Measurements from ENCODE around the gene QPCT. TPM values are rescaled to one million over a fixed set of nuclear protein-coding genes. Genes with fewer than 3 reads are reported as not detected.

QPCT gene
- total RNA-seq, 2 experiments from 2014 or later, result 0.42 TPM; not detected in 1

DNA sequence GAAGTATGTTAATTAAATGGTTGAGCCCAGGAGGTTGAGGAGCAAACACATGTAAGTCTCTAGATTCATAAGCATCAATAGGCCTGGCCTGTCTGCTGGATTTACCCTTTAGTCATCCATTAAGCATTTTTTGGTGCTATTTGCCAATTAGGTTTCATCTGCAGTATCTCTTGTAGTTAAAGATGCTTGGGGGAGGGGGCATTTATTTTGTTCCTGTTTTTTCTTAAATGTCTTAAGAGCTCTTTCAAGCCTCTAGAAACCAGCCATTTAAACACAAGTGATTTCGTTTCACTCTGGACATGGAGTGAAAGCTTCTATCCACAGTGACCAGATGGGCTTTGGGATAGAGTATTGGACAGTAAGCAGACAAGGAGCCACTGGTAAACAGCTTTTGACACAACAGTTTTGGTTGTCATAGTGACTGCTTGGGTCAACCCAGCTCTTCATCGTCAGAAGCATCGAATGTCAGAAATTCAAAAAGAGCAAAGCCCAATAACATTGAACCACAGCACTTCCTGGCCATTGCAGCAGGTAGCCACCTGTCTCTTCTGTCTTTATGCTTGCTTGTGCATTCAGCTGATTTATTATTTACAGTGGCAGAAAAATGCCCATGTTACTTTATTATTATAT lies 4.9 kb downstream of the QPCT start:
- peaks cover 3% of the 10 kb centered on the region for H3K4me1 Mint-ChIP-seq (ENCODE audit: low read depth)
- no peak overlapping the region for H3K4me3 Mint-ChIP-seq
- no peak for DNase-seq
- CTCF ChIA-PET, result interaction anchor here (0.6 to 1.3 kb wide), 2 partner anchors 41 to 47 kb away, joined by 3 to 4 read pairs; no protein-coding TSS in a partner anchor
- H3K27ac Mint-ChIP-seq, result no peak overlapping the region
- no peaks in the 10 kb centered on the region for H3K36me3 Mint-ChIP-seq (ENCODE audit: low read depth)
- peaks cover 32% of the 10 kb centered on the region for H3K27me3 Mint-ChIP-seq (ENCODE audit: low read depth)
- H3K9me3 Mint-ChIP-seq, result no peaks in the 10 kb centered on the region
- intact Hi-C loops (cut with micrococcal nuclease), result no loop called here

DNA sequence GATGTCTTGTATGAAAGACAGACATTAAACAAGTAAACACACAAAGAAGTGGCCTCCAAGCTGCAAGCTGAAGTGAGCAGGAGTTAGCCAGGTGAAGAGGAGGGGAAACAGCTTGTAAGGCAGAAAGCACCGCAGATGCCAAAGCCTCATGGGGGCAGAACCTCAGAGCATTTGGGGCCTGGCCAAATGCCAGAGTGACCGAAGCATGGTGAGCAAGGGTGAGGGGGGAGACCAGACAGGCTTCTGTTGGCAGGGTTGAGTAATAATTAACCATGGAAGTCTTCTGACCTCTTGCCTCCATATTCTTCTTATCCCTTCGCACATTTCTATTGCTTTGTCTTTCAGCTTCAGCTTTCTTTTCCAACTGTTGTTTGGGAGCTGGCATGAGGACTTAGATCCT lies 5.6 kb downstream of the QPCT start:
- CTCF ChIA-PET, result interaction anchor here (1.3 kb wide), 1 partner anchor 46 kb away, joined by 4 read pairs; no protein-coding TSS in a partner anchor
- intact Hi-C loops (cut with micrococcal nuclease), result no loop called here
- H3K27me3 Mint-ChIP-seq (ENCODE audit: low read depth), result peaks cover 36% of the 10 kb centered on the region

DNA sequence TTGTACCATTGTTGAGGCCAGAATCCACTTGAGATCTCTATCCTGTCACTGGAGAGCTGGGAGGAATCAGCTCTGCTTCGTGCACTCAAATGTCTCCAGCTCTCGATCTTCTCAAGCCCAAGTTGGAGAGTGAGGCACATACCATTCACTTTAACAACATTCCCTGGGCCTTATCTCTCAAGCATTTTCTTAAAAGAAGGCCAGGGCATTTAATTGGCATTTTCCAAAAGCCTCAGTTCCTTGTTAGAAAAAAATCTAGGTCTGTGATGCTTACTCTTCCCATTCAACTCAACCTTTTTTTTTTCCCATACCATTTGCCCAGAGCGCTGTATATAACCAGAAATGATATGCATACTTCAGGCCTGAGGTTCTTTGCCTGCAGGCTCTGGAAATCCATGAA lies 10.1 kb downstream of the QPCT start:
- no peak overlapping the region for H3K4me3 Mint-ChIP-seq
- CTCF ChIA-PET, result interaction anchor here (0.6 kb wide), 1 partner anchor 50 kb away, joined by 3 read pairs; no protein-coding TSS in a partner anchor
- peaks cover 32% of the 10 kb centered on the region for H3K27me3 Mint-ChIP-seq (ENCODE audit: low read depth)
- H3K36me3 Mint-ChIP-seq (ENCODE audit: low read depth), result no peaks in the 10 kb centered on the region
- no peaks in the 10 kb centered on the region for H3K9me3 Mint-ChIP-seq
- no peak for DNase-seq
- H3K27ac Mint-ChIP-seq, result no peak overlapping the region
- H3K4me1 Mint-ChIP-seq (ENCODE audit: low read depth), result no peaks in the 10 kb centered on the region
- intact Hi-C loops (cut with micrococcal nuclease), result no loop called here

More for the DNA sequence above, 5.6 kb downstream of the QPCT start:
- Mint-ChIP-seq H3K9me3 (no peaks in the 10 kb centered on the region), H3K36me3 (ENCODE audit: low read depth) (no peaks in the 10 kb centered on the region), H3K27ac (no peak overlapping the region), H3K4me1 (ENCODE audit: low read depth) (peaks cover 2% of the 10 kb centered on the region), H3K4me3 (no peak overlapping the region)
- no peak for DNase-seq

DNA sequence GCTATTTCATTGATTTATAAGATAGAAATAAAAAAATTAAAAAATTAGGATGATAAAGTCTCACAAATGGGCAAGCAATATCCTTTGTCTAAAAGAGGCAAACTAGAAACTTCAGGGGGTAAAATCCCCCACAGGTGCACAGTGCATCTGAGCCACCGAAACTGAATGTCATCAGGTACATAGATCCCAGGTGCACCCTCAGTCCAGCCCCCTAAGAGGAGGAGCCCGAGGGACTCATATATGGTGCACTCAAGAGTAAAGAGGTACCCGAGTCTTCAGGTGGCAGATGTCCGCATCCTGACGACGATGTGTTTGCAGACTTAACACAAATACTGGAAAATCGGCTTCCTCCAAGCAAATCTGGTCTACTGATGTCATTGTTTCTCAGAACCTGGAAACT lies 11.3 kb downstream of the QPCT start:
- Mint-ChIP-seq H3K27ac (no peak overlapping the region), H3K4me1 (ENCODE audit: low read depth) (no peaks in the 10 kb centered on the region), H3K4me3 (no peak overlapping the region), H3K9me3 (no peaks in the 10 kb centered on the region), H3K36me3 (ENCODE audit: low read depth) (no peaks in the 10 kb centered on the region), H3K27me3 (ENCODE audit: low read depth) (peaks cover 40% of the 10 kb centered on the region)
- no peak for DNase-seq
- intact Hi-C loops (cut with micrococcal nuclease), result no loop called here
- CTCF ChIA-PET, result no interaction called here

DNA sequence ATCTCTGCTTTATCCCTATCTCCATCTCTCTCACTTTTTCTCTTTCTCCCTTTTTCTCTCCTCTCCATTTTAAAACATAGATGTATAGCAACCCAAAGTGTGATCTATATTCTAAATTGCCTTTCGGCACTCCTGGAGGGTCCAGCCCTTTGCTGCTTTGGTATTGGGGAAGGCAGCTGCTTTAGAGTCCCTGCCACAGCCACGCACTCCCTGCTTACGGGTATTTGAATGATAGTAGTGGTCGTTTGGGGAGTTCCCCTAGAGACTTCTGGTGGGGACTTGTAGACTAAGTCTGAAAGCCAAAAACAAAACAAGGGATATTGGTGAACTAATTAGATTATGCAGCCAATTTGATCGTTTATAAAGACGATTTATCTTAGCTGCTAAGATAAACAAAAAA lies 11.9 kb downstream of the QPCT start:
- H3K27me3 Mint-ChIP-seq (ENCODE audit: low read depth), result peaks cover 46% of the 10 kb centered on the region
- intact Hi-C loops (cut with micrococcal nuclease), result no loop called here
- CTCF ChIA-PET, result no interaction called here
- no peak overlapping the region for H3K4me3 Mint-ChIP-seq
- H3K4me1 Mint-ChIP-seq (ENCODE audit: low read depth), result no peaks in the 10 kb centered on the region
- H3K9me3 Mint-ChIP-seq, result no peaks in the 10 kb centered on the region
- no peak for DNase-seq
- no peaks in the 10 kb centered on the region for H3K36me3 Mint-ChIP-seq (ENCODE audit: low read depth)
- H3K27ac Mint-ChIP-seq, result no peak overlapping the region

DNA sequence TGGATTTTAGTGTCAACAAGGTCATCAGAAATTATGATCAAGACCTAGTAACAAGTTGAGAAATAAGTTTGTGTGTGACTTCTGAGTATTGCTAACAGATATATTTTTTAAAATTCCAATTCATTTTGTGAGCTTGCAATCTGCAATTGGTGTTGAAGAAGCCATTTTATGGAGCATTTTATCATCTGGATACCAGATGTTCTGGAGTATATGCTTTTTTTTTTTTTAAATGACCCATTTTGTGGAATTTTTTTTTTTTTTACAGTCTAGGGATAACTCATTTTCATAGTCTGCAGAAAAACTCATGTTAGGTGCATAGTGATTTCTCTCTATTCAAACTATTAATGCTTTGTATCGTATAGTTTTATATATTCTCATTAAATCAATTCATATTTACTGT lies 12.6 kb downstream of the QPCT start:
- no peak for DNase-seq
- Mint-ChIP-seq H3K4me1 (ENCODE audit: low read depth) (no peaks in the 10 kb centered on the region), H3K9me3 (no peaks in the 10 kb centered on the region), H3K27me3 (ENCODE audit: low read depth) (peaks cover 51% of the 10 kb centered on the region), H3K4me3 (no peak overlapping the region), H3K36me3 (ENCODE audit: low read depth) (no peaks in the 10 kb centered on the region), H3K27ac (no peak overlapping the region)
- CTCF ChIA-PET, result interaction anchor here (0.6 to 1.0 kb wide), 3 partner anchors 39 to 249 kb away, joined by 3 read pairs; no protein-coding TSS in a partner anchor
- intact Hi-C loops (cut with micrococcal nuclease), result no loop called here

DNA sequence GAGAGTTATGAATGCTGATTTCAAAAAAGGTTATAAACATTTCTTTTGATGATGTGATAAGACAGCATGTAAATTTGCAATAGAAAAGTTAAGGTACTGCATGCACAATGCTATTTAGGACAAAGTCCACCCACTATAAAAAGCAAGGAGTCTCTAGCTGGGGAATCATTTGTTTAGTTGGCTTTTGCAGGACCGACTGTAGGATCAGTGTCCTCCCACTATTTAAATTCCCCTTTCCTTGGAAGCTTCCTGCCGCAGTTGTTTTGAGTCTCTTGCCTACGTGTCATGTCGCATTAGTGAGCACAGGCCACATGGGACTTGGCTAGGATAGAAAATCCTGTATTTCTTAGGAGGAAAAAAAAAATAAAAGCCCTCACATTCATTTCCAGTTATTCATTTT lies 13.1 kb downstream of the QPCT start:
- no peaks in the 10 kb centered on the region for H3K36me3 Mint-ChIP-seq (ENCODE audit: low read depth)
- intact Hi-C loops (cut with micrococcal nuclease), result no loop called here
- CTCF ChIA-PET, result interaction anchor here (0.6 to 1.0 kb wide), 2 partner anchors 38 to 248 kb away, joined by 3 read pairs; no protein-coding TSS in a partner anchor
- H3K4me1 Mint-ChIP-seq (ENCODE audit: low read depth), result no peaks in the 10 kb centered on the region
- H3K4me3 Mint-ChIP-seq, result no peak overlapping the region
- no peak for DNase-seq
- no peaks in the 10 kb centered on the region for H3K9me3 Mint-ChIP-seq
- H3K27me3 Mint-ChIP-seq (ENCODE audit: low read depth), result peaks cover 55% of the 10 kb centered on the region
- H3K27ac Mint-ChIP-seq, result no peak overlapping the region

DNA sequence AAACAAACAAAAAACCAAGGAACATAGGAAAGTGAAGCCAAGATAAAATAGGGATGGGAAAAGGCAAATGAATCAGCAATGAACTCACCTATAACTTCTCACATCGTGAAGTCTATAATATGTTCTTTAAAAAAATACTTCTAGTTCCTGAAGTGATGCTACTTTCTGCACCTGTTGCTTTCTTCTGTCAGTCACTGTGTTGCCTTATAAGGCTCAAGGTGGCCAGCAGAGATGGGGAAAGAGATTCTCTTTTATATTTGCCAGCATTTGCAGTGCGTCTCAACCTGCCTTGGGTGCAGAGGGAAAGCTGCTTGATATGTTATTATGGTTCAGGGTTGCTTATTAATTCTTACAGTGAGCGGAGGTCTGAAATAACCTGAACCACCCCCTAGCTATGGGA lies 14.0 kb downstream of the QPCT start:
- no peak for DNase-seq
- Mint-ChIP-seq H3K9me3 (no peaks in the 10 kb centered on the region), H3K27ac (no peak overlapping the region), H3K27me3 (ENCODE audit: low read depth) (peaks cover 55% of the 10 kb centered on the region), H3K4me1 (ENCODE audit: low read depth) (no peaks in the 10 kb centered on the region), H3K4me3 (no peak overlapping the region), H3K36me3 (ENCODE audit: low read depth) (no peaks in the 10 kb centered on the region)
- intact Hi-C loops (cut with micrococcal nuclease), result no loop called here
- CTCF ChIA-PET, result interaction anchor here (1.3 kb wide), 1 partner anchor 16 kb away, joined by 3 read pairs; no protein-coding TSS in a partner anchor

DNA sequence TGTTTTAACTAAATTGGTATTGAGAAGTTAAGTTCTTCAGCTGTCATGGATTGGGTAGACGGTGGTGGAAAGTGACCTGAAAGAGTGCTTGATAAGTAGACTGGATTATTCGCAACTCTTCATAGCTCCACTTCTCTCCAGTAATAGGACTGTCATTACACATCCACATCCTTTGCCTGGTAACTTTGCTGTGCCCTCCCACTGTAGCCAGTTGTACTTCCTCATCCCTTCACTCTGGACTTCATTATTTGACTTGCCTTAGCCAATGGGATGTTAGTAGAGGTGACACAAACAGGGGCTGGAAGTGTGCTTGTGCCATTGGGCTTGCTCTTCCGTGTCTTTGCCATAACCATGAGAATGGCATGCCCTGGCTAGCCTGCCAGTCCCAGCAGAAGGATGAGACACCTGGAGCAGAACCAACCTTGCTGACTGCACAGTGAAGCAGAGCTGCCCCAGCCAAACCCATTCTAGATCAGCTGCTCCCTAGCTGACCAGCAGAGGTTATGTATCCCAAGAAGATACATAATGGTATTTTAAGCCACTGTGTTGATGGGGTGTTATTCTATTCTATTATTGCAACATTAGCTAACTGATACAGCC lies 16.9 kb downstream of the QPCT start:
- Mint-ChIP-seq H3K27me3 (ENCODE audit: low read depth) (peaks cover 42% of the 10 kb centered on the region), H3K4me3 (no peak overlapping the region), H3K4me1 (ENCODE audit: low read depth) (no peaks in the 10 kb centered on the region), H3K27ac (no peak overlapping the region), H3K9me3 (no peaks in the 10 kb centered on the region), H3K36me3 (ENCODE audit: low read depth) (no peaks in the 10 kb centered on the region)
- intact Hi-C loops (cut with micrococcal nuclease), result no loop called here
- no peak for DNase-seq
- CTCF ChIA-PET, result interaction anchor here (0.6 to 2.1 kb wide), 2 partner anchors 14 to 40 kb away, joined by 3 to 5 read pairs; no protein-coding TSS in a partner anchor

DNA sequence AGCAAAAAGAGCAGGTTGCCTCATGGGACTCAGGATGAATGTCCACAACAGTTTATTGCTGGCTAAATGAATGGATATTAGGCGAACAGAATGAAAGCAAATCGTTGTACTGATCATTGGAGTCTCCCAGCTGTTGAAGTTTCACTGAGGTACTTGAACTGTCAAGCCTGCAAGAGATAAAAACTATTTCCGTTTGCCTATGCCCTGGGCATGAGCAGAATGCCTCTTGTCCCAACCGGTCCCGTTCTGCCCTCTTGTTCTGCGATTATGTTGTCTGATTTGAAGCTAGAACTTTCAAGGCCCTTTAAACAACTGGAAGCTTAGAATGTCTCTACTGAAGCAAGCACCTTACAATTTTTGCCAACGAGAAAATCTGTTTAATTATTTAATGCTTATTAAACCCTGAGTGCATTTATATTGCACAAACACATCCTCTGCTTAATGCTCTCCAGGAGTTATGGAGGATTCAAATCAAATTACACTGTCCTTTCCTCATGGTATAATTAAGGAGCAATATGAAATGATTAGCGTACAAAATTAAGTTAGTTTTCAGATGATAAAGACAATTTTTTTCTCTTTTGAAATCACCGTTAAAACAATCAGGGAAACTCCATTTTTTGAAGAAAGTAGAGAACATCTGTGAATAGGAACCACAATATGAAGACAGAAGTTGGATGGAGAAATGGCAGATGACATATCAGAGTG lies 17.7 kb downstream of the QPCT start:
- Mint-ChIP-seq H3K4me1 (ENCODE audit: low read depth) (no peaks in the 10 kb centered on the region), H3K9me3 (no peaks in the 10 kb centered on the region), H3K36me3 (ENCODE audit: low read depth) (no peaks in the 10 kb centered on the region), H3K4me3 (no peak overlapping the region), H3K27me3 (ENCODE audit: low read depth) (peaks cover 38% of the 10 kb centered on the region), H3K27ac (no peak overlapping the region)
- CTCF ChIA-PET, result interaction anchor here (2.1 kb wide), 1 partner anchor 13 kb away, joined by 5 read pairs; no protein-coding TSS in a partner anchor
- intact Hi-C loops (cut with micrococcal nuclease), result no loop called here
- DNase-seq, result no peak

DNA sequence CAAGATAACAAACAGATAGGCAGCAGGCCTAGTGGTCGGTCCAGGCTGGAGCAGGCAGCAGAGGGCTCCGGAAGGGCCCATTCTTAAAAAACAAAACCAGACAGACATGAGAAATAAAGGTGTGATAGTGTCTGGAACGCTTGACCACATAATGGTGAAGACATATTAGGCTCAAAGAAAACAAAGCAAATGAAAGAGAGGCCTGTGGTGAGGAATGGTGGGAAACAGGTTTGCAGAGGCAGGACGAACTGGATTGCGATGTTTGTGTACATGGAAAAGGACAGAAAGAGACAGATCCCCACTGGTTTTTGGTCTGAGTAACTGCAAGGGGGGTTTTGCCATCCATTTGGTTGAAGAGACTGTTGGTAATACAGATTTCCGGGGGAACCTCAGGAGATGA lies 19.9 kb downstream of the QPCT start:
- Mint-ChIP-seq H3K4me1 (ENCODE audit: low read depth) (no peaks in the 10 kb centered on the region), H3K36me3 (ENCODE audit: low read depth) (no peaks in the 10 kb centered on the region), H3K4me3 (no peak overlapping the region), H3K9me3 (no peaks in the 10 kb centered on the region), H3K27me3 (ENCODE audit: low read depth) (peaks cover 31% of the 10 kb centered on the region), H3K27ac (no peak overlapping the region)
- CTCF ChIA-PET, result no interaction called here
- no peak for DNase-seq
- intact Hi-C loops (cut with micrococcal nuclease), result no loop called here

DNA sequence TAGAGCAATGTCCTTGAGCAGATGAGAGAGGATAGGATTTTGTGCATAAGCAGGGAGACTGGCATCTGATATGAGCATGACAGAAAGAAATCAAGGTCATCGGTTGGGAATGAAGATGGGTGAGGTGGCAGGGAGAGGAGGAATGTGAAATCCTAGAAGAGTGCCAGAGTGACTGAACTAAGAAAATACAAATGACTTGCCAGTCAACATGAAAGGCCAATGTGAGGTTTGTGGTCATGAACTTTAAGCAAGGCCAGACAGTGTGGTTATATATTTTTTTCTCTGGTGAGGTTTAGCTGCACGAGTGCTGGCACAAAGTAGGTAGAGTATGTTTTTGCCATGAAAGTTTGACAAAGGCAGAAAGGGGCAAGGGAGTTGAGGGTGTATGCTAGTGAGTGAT lies 21.2 kb downstream of the QPCT start:
- Mint-ChIP-seq H3K9me3 (no peaks in the 10 kb centered on the region), H3K27ac (no peak overlapping the region), H3K4me3 (no peak overlapping the region), H3K36me3 (ENCODE audit: low read depth) (no peaks in the 10 kb centered on the region), H3K4me1 (ENCODE audit: low read depth) (peaks cover 3% of the 10 kb centered on the region), H3K27me3 (ENCODE audit: low read depth) (peaks cover 26% of the 10 kb centered on the region)
- intact Hi-C loops (cut with micrococcal nuclease), result loop anchor here (1.0 kb wide), 1 partner anchor 25 kb away; no protein-coding TSS in a partner anchor
- CTCF ChIA-PET, result no interaction called here
- DNase-seq, result peak; percentile 27
